Parathyroid adenoma (tissue), 2 donors: ENCODE data around the gene CAMK1D.

Experiments
- H2AFZ ChIP-seq: fragments of 300-600 bp; sonication (generic); one replicate; pipeline ENCODE4 v1.7.0; 2017; ENCODE audit warnings: antibody characterized with exemption, mild to moderate bottlenecking
- H3K27ac ChIP-seq: fragments of 300-600 bp; sonication (generic); one replicate; pipeline ENCODE4 v1.7.0; 2017
- H3K27me3 ChIP-seq: fragments of 300-600 bp; sonication (generic); one replicate; pipeline ENCODE4 v1.7.0; 2017; ENCODE audit warnings: low read length; ENCODE audit not compliant: control insufficient read depth, insufficient read depth
- H3K36me3 ChIP-seq: fragments of 300-600 bp; sonication (generic); one replicate; pipeline ENCODE4 v1.7.0; 2017; ENCODE audit warnings: low read length; ENCODE audit not compliant: control insufficient read depth, insufficient read depth
- H3K4me1 ChIP-seq: fragments of 300-600 bp; sonication (generic); one replicate; pipeline ENCODE4 v1.7.0; 2017; ENCODE audit warnings: control low read depth
- H3K4me2 ChIP-seq: fragments of 300-600 bp; sonication (generic); one replicate; pipeline ENCODE4 v1.7.0; 2017; ENCODE audit warnings: low read length
- H3K4me3 ChIP-seq: fragments of 300-600 bp; sonication (generic); one replicate; pipeline ENCODE4 v1.7.0; 2017; ENCODE audit warnings: low read depth, low read length
- H3K79me2 ChIP-seq: fragments of 300-600 bp; sonication (generic); one replicate; pipeline ENCODE4 v1.7.0; 2017; ENCODE audit warnings: control low read depth
- H3K9ac ChIP-seq: fragments of 300-600 bp; sonication (generic); one replicate; pipeline ENCODE4 v1.7.0; 2017; ENCODE audit warnings: mild to moderate bottlenecking
- H3K9me3 ChIP-seq: fragments of 300-600 bp; sonication (generic); one replicate; pipeline ENCODE4 v1.7.0; 2017; ENCODE audit warnings: low read length; ENCODE audit not compliant: control insufficient read depth
- CTCF ChIP-seq: fragments of 300-600 bp; sonication (generic); IDR thresholded peaks from one replicate; pipeline ENCODE4 v1.7.0; 2017; ENCODE audit warnings: antibody characterized with exemption, mild to moderate bottlenecking
- donor health status: primary hyperparathyroidism.

Gene CAMK1D

GRCh38 chr10:12590675-12591659 lies 241.6 kb downstream of the CAMK1D start:
- Histone ChIP-seq H2AFZ (no peak overlapping the region), H3K27me3 (no peaks in the 10 kb centered on the region), H3K4me3 (no peak overlapping the region), H3K36me3 (no peaks in the 10 kb centered on the region), H3K9me3 (no peaks in the 10 kb centered on the region), H3K79me2 (no peaks in the 10 kb centered on the region), H3K4me1 (no peaks in the 10 kb centered on the region), H3K9ac (no peak overlapping the region), H3K4me2 (no peak overlapping the region), H3K27ac (no peak overlapping the region)
- TF ChIP-seq CTCF = no peak

GRCh38 chr10:12592967-12593366 lies 243.6 kb downstream of the CAMK1D start:
- no peak overlapping the region for H3K27ac ChIP-seq

GRCh38 chr10:12594448-12594944 lies 245.1 kb downstream of the CAMK1D start:
- Histone ChIP-seq H3K27me3 (no peaks in the 10 kb centered on the region), H3K79me2 (no peaks in the 10 kb centered on the region), H3K27ac (no peak overlapping the region), H3K4me3 (no peak overlapping the region), H3K4me1 (no peaks in the 10 kb centered on the region), H3K36me3 (no peaks in the 10 kb centered on the region), H3K4me2 (no peak overlapping the region), H3K9ac (no peak overlapping the region), H2AFZ (no peak overlapping the region), H3K9me3 (no peaks in the 10 kb centered on the region)
- no peak for TF ChIP-seq CTCF

More at GRCh38 chr10:12592967-12593366, 243.6 kb downstream of the CAMK1D start:
- Histone ChIP-seq H3K79me2 (no peaks in the 10 kb centered on the region), H3K4me2 (no peak overlapping the region), H3K9ac (no peak overlapping the region), H3K36me3 (no peaks in the 10 kb centered on the region), H2AFZ (no peak overlapping the region), H3K9me3 (no peaks in the 10 kb centered on the region), H3K4me3 (no peak overlapping the region), H3K27me3 (no peaks in the 10 kb centered on the region), H3K4me1 (no peaks in the 10 kb centered on the region)
- no peak for TF ChIP-seq CTCF

- H3K9ac ChIP-seq = no peak overlapping the region
- H3K27ac ChIP-seq = no peak overlapping the region
- H3K4me1 ChIP-seq = no peaks in the 10 kb centered on the region
- no peaks in the 10 kb centered on the region for H3K27me3 ChIP-seq
- no peaks in the 10 kb centered on the region for H3K9me3 ChIP-seq
- no peak for TF ChIP-seq CTCF
- H3K36me3 ChIP-seq = no peaks in the 10 kb centered on the region
- H3K79me2 ChIP-seq = no peaks in the 10 kb centered on the region
- H3K4me3 ChIP-seq = no peak overlapping the region
- no peak overlapping the region for H3K4me2 ChIP-seq
- no peak overlapping the region for H2AFZ ChIP-seq
These were observed 246.7 kb downstream of the CAMK1D start for GRCh38 chr10:12595936-12596576.
